Measurements from ENCODE around the gene DHDDS. TPM values are rescaled to one million over a fixed set of nuclear protein-coding genes. Genes with fewer than 3 reads are reported as not detected.

The DHDDS gene
- total RNA-seq, 1 donor from 2014 or later, result 87.2 TPM

GRCh38 chr1:26399034-26399433 is 33.1 kb upstream of the DHDDS start:
- Mint-ChIP-seq H3K4me3 (ENCODE audit: unreplicated experiment) (no peak overlapping the region), H3K9me3 (ENCODE audit: unreplicated experiment) (no peaks in the 10 kb centered on the region), H3K27ac (ENCODE audit: unreplicated experiment) (no peak overlapping the region), H3K4me1 (ENCODE audit: low read depth, unreplicated experiment) (no peaks in the 10 kb centered on the region), H3K36me3 (ENCODE audit: low read depth, unreplicated experiment) (no peaks in the 10 kb centered on the region), H3K27me3 (ENCODE audit: low read depth, unreplicated experiment) (no peaks in the 10 kb centered on the region)
- no peaks in the 10 kb centered on the region for H3K79me2 ChIP-seq (ENCODE audit: insufficient read depth, low read length)
- H3K27me3 ChIP-seq (ENCODE audit: insufficient read depth, low read length), result no peaks in the 10 kb centered on the region
- FAIRE-seq (no peak), DNase-seq (ENCODE audit: low read depth) (no peak)
- no peak overlapping the region for H3K4me3 ChIP-seq (ENCODE audit: insufficient read depth, low read depth, low read length)
- H3K36me3 ChIP-seq (ENCODE audit: insufficient read depth, low read length), result no peaks in the 10 kb centered on the region
- H2AFZ ChIP-seq (ENCODE audit: low read depth, low read length), result no peak overlapping the region
- no peak overlapping the region for H3K4me2 ChIP-seq (ENCODE audit: low read length)
- H3K9me3 ChIP-seq (ENCODE audit: insufficient read depth, low read depth, low read length), result no peaks in the 10 kb centered on the region
- H3K4me1 ChIP-seq (ENCODE audit: insufficient read depth, low read length), result peaks cover 6% of the 10 kb centered on the region
- H3K9ac ChIP-seq (ENCODE audit: low read length), result no peak overlapping the region
- no peak for TF ChIP-seq CTCF (IDR thresholded peaks at IDR 0.05; ENCODE audit: insufficient read depth, low read depth, low read length)
- no peak for TF ChIP-seq EZH2 (IDR thresholded peaks at IDR 0.05; ENCODE audit: insufficient read depth, low read length)
- H3K27ac ChIP-seq (ENCODE audit: low read depth, low read length), result no peak overlapping the region
- H4K20me1 ChIP-seq (ENCODE audit: insufficient read depth, low read length), result no peaks in the 10 kb centered on the region

GRCh38 chr1:26401891-26402290 is 30.2 kb upstream of the DHDDS start:
- no peak for TF ChIP-seq EZH2 (IDR thresholded peaks at IDR 0.05; ENCODE audit: insufficient read depth, low read length)
- no peak for TF ChIP-seq CTCF (IDR thresholded peaks at IDR 0.05; ENCODE audit: insufficient read depth, low read depth, low read length)
- Histone ChIP-seq H3K4me3 (ENCODE audit: insufficient read depth, low read depth, low read length) (no peak overlapping the region), H3K9me3 (ENCODE audit: insufficient read depth, low read depth, low read length) (no peaks in the 10 kb centered on the region), H2AFZ (ENCODE audit: low read depth, low read length) (no peak overlapping the region), H3K79me2 (ENCODE audit: insufficient read depth, low read length) (no peaks in the 10 kb centered on the region), H4K20me1 (ENCODE audit: insufficient read depth, low read length) (no peaks in the 10 kb centered on the region), H3K4me2 (ENCODE audit: low read length) (no peak overlapping the region), H3K27me3 (ENCODE audit: insufficient read depth, low read length) (no peaks in the 10 kb centered on the region), H3K27ac (ENCODE audit: low read depth, low read length) (no peak overlapping the region), H3K36me3 (ENCODE audit: insufficient read depth, low read length) (no peaks in the 10 kb centered on the region), H3K4me1 (ENCODE audit: insufficient read depth, low read length) (peaks cover 12% of the 10 kb centered on the region), H3K9ac (ENCODE audit: low read length) (no peak overlapping the region)
- Mint-ChIP-seq H3K9me3 (ENCODE audit: unreplicated experiment) (no peaks in the 10 kb centered on the region), H3K4me1 (ENCODE audit: low read depth, unreplicated experiment) (peaks cover 4% of the 10 kb centered on the region), H3K36me3 (ENCODE audit: low read depth, unreplicated experiment) (no peaks in the 10 kb centered on the region), H3K4me3 (ENCODE audit: unreplicated experiment) (no peak overlapping the region), H3K27ac (ENCODE audit: unreplicated experiment) (peak overlapping the region; percentile 41), H3K27me3 (ENCODE audit: low read depth, unreplicated experiment) (no peaks in the 10 kb centered on the region)
- no peak for FAIRE-seq
- DNase-seq (ENCODE audit: low read depth), result no peak

- H3K9me3 Mint-ChIP-seq (ENCODE audit: unreplicated experiment), result no peaks in the 10 kb centered on the region
- Histone ChIP-seq H3K79me2 (ENCODE audit: insufficient read depth, low read length) (no peaks in the 10 kb centered on the region), H3K4me1 (ENCODE audit: insufficient read depth, low read length) (peaks cover 12% of the 10 kb centered on the region), H3K4me2 (ENCODE audit: low read length) (no peak overlapping the region), H4K20me1 (ENCODE audit: insufficient read depth, low read length) (no peaks in the 10 kb centered on the region), H3K4me3 (ENCODE audit: insufficient read depth, low read depth, low read length) (no peak overlapping the region), H3K27ac (ENCODE audit: low read depth, low read length) (peak overlapping the region; percentile 62), H2AFZ (ENCODE audit: low read depth, low read length) (no peak overlapping the region), H3K9me3 (ENCODE audit: insufficient read depth, low read depth, low read length) (no peaks in the 10 kb centered on the region), H3K9ac (ENCODE audit: low read length) (no peak overlapping the region), H3K36me3 (ENCODE audit: insufficient read depth, low read length) (no peaks in the 10 kb centered on the region), H3K27me3 (ENCODE audit: insufficient read depth, low read length) (no peaks in the 10 kb centered on the region)
- peaks cover 4% of the 10 kb centered on the region for H3K4me1 Mint-ChIP-seq (ENCODE audit: low read depth, unreplicated experiment)
- no peak for FAIRE-seq
- no peaks in the 10 kb centered on the region for H3K36me3 Mint-ChIP-seq (ENCODE audit: low read depth, unreplicated experiment)
- H3K4me3 Mint-ChIP-seq (ENCODE audit: unreplicated experiment), result no peak overlapping the region
- DNase-seq (ENCODE audit: low read depth), result no peak
- H3K27ac Mint-ChIP-seq (ENCODE audit: unreplicated experiment), result no peak overlapping the region
- no peak for TF ChIP-seq CTCF (IDR thresholded peaks at IDR 0.05; ENCODE audit: insufficient read depth, low read depth, low read length)
- no peak for TF ChIP-seq EZH2 (IDR thresholded peaks at IDR 0.05; ENCODE audit: insufficient read depth, low read length)
- no peaks in the 10 kb centered on the region for H3K27me3 Mint-ChIP-seq (ENCODE audit: low read depth, unreplicated experiment)
These were observed 28.5 kb upstream of the DHDDS start for GRCh38 chr1:26403656-26404055.

All from astrocyte (in vitro differentiated cells and primary cell).